ENCODE measurements around the gene RAB17.
"Not testable (repeated sequence)": the region's sequence is repeated elsewhere in the genome, so short reads cannot be mapped to it uniquely, and the experiment has no call there.

RAB17 gene

DNA sequence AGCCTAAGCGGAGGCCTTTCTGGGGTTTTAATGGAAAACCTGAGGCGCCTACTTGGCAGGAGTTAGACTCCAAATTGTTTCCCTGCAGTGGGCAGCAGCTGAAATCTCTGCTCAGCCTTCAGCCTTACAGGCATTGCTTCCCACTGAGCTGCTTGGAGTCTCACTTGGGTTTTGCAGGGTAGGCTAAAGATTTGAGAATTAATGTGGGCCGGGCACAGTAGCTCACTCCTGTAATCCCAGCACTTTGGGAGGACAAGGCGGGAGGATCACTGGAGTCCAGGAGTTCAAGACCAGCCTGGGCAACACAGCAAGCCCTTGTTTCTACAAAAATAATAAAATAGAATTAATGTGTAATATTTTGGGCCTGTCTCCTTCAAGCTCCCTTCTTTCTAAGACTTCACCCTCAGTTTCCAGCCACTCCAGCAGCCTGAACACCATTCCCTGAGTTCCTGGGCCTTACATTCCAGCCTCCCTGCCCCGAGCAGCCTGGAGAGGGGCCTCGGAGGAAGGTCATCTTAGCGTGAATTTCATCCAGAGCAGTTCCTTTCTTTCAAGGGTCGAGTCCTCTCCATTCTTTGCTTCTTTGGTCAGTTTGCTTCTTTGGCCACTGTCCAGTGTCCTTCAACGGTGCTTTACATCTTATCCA lies 9.1 kb upstream of the RAB17 start:
- no peak for DNase-seq (ENCODE audit: low read depth in 2 of 2)

DNA sequence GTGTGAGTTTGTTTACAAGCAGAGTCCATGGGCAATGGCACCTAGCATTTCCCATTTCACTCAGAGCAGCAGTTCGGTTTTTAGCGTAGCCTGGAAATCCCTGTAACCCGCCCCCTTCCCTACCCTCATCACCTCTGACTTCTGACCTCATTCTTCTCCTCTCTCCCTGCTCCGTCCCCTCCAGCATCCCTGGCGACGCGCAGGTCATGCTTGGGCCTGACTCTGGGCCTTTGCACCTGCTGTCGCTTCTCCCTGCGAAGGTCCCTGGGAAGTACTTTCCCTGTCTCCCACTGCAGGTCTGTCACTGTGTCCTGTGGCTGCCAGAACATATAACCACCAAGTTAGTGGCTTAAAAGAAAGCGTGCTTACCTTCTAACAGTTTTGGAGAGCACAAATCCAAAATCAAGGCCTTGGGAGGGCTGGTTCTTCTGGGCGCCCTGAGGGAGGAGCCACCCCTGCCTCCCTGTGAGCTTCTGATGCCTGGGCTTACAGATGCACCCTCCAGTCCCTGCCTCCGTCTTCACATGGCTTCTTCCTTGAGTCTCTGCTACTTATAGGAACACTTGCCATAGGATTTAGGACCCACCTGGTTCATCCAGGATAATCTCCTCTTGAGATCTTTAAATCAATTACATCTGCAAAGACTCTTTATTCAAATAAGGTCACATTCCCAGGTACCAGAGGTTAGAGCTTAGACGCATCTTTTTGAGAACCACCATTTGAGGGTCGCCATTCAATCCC lies 8.1 kb upstream of the RAB17 start:
- DNase-seq (ENCODE audit: low read depth in 2 of 2): no peak

DNA sequence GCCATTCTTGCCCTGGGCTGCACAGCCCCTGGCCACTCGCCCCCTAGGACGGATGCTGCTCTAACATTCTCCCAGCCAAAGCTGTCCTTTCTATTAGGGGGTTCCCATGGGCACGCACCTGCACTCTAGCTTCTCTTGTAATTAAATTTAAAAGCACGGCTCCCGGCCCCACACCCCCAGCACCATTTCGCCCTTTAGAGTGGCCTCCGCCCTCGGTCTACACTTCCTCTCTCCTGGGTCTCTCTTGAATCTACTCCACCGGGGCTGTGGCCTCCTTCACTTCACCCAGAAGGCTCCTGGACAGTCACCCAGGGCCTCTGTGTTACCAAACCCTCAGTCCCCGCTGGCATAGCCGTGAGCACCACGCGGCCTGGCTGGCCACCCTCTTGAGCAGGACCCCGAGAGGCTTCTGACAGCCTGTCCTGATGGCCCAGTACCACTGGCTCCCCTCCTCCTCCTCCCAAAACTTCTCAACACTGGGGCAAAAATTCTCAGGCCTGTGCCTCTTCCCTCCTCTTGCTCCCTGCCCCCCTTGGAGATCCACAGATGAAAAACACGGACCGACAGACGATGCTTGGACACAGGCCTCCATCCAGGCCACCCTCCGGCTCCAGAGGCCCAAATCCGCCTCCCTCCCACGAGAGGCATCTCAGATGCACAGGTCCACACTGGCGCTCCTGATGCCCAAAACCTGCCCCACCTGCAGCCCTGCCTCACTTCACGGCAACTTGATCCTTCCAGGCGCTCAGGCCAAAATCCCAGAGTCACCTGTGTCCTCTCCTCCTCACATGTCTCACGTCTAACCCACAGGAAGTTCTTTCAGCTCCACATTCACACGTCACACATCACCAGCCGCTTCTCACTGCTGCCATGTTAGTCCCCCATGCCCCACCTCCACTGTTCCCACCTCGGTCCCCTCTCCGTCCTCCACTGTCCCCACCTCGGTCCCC lies 6.9 kb upstream of the RAB17 start:
- no peak for DNase-seq (ENCODE audit: low read depth in 2 of 2)

DNA sequence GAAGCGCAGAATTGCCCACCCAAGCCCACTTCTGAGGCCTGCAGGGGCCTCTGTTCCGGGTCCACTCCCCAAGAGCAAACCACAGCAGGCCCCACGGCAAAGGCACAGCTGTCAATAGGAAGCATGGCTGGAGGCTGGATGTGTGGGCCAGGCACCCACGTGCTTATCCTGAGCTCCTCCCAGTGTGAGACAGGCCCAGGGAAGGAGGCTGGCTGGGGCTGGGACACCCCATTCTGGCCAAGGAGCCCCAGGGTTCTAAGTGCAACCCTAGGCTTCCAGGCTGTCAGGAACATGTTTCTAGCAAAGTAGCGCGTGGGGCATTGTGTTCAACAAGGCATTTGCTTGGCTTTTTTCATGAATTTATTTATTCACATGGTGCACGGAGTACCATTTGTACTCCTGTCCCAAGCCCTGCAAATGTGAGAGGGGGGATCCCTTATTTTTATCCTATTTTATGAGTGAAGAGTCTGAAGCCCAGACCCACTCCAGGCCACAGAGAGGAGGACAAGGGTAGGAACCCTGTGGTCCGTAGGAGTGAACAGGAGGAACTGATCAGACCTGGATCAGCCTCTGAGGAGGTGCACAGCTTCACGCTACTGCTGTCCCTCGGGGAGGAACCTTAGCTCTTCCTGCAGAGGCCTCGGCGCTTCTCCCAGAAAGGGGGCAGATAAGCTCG lies 6.1 kb upstream of the RAB17 start:
- no peak for DNase-seq (ENCODE audit: low read depth in 2 of 2)

DNA sequence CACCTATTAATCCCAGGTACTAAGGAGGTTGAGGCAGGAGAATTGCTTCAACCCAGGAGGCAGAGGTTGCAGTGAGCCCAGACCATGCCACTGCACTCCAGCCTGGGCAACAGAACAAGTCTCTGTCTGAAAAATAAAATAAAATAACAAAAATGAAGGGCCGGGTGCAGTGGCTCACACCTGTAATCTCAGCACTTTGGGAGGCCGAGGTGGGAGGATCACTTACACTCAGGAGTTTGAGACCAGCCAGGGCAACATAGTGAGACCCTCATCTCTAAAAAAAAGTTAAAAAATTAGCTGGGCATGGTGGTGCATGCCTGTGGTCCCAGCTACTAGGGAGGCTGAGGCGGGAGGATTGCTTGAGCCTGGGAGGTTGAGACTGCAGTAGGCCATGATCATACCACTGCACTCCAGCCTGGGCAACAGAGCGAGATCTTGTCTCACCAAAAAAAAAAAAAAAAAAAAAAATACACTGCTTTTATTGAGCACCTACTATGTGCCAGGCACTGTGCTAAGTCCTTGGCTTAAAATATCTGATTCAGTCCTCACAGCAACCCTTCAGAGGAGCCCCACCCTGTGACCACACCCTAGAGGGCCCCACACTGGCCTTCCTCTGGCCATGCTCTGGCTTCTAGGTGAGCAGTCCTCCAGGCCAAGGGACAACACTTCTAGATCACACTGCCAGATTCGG lies 5.4 kb upstream of the RAB17 start:
- DNase-seq (ENCODE audit: low read depth in 2 of 2): not testable (repeated sequence)

DNA sequence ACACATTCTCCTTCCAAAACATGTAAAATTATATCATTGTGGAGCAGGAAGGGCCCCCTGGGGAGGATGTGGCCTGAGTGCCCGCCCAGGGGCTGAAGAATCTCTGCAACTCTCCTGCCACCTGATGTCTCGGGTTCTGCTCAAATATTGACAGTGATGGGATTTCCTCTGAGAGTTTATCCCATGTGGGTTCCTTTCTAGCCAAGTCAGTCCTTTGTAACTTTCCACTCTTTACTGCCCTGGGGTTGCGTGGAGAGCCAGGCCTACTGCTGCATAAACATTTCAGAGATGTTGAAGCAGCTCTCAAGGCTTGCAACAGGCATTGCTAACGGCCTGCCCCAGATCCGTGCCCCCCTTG lies 4.0 kb upstream of the RAB17 start:
- DNase-seq (ENCODE audit: low read depth in 2 of 2): no peak

DNA sequence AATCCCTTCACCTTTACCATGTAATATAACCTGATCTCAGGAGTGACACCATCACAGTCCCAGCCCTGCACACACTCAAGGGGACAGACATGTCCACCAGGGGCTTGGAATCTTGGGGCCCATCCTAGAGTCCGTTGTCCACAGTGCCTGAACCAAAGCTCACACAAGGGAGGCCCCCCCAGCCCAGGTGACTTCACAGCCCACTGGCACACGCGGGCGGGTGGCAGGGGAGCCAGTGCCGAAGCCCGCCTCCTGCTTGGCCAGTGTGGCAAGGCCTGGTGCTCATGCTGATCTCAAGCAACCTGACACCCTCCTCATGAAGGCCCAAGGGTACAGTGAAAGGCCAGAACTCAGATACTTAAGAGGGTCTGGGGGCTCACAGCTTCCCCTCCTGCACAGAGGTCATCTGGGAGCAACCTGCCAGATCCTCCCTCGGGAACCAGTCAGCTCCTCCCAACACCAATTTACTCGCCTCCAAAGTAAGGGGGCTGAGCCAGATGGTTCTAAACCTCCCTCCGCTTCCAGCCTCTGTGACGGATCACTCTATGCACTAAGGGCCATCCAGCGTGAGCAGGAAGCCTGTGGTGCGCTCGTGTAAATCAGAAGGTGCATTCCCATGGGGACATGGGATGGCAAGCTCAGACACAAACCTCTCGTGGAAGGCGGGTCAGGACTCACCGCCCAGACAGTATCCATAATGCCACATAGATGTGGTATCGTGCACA lies 3.2 kb upstream of the RAB17 start:
- no peak for DNase-seq (ENCODE audit: low read depth in 2 of 2)

DNA sequence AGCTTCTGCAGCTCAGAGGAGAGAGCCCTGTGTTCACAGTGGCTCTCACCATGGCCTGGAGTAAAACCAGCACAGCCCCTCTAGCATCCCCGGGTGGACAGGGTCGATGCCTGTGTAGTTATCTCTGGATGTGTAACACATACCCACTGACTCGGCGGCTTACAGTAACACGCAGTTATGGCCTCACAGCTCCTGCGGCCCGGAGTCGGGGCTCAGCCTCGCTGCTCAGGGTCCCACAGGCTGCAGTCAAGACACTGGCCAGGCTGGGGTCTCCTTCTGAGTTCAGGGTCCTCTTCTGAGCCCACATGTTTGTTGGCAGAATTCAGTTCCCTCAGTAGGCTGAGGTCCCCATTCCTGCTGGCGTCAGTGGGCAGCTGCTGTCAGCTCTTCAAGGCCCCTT lies 2.5 kb upstream of the RAB17 start:
- no peak for DNase-seq (ENCODE audit: low read depth in 2 of 2)

DNA sequence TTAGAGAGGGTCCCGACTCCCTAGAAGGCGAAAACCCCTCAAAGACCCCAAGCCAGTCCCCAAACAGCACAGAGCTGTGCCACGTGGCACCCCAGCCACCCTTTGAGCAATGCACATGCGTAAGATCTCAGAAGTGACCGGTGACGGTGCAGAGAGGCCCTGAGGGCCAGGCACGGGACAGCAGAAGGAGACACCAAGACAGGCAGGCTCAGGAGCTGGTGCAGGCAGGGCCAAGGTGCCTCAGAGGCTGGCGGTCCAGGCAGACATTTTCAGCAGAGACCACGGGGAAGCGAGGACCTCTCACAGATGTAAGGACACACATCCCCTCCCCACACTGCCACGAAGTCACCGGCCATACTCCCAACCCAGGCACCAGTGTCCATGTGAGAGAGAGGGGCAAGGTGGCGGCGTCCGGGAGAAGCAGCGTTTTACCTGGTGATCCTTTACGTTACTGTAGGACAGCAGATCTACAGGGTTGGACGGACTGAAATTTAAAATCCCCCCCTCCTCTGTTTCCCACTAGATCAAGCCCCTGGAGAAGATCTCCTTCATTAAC lies 2.0 kb upstream of the RAB17 start:
- DNase-seq (ENCODE audit: low read depth in 2 of 2): no peak

DNA sequence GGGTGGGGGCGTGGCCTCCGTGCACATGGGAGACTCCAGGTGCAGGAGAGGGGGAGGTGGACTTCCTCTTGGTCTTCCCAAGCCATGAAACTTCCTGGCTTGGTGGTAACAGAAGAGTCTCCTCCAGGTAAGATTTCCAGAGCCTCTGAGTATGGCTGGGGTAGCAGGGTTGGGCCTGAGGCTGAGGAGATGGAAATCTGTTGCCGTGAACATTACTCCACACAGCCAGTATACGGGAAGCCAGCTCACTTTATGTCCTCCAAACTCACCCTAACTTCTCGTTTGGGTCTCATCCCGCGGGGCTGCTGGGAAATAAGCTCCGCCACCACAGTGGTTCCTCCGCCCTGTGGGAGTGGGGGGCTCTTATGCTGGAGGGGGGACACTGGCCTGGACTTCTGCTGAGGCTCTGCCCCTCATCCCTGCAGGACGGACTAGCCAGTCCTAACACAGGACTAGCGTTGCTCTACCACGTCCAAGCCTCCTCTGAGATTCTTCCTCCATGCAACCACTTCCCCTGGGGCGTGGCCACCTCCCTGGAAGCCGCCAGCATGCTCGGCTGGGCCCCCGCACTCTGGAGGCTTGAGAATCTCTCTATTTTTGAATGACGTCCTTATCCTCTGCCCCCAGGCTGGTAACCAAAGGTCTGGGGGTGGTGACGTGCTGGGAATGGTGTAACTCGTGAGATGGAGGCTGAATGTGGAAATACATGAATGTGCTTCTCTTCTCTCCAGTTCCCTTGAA lies 777 bp upstream of the RAB17 start:
- DNase-seq (ENCODE audit: low read depth in 2 of 2): no peak

DNA sequence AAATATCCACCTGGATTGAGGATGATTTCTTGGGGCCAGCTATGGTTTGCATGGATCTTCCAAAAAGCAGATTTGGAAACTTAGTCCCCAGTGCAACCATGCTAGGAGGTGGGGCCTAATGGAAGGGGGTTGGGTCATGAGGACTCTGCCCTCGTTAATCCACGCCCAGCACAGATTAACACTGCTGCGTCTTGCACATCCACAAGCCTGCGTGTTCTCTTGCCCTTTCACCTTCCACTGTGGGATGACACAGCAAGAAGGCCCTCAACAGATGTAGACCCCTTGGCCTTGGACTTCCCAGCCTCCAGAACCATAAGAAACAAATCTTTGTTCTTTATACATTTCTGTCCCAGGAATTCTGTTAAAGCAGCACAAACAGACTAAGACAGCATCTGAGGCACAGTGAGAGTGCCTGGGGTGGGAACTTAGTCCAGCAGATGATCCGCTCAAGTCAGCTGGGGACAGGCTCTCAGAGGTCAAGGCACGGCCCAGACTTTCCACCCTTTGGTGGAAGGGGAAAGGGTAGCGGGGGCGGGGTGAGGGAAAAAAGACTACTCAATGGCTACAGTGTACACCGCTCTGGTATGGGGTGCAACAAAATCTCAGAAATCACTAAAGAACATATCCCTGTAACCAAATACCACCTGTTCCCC lies 2.4 kb downstream of the RAB17 start:
- no peak for DNase-seq (ENCODE audit: low read depth in 2 of 2)

DNA sequence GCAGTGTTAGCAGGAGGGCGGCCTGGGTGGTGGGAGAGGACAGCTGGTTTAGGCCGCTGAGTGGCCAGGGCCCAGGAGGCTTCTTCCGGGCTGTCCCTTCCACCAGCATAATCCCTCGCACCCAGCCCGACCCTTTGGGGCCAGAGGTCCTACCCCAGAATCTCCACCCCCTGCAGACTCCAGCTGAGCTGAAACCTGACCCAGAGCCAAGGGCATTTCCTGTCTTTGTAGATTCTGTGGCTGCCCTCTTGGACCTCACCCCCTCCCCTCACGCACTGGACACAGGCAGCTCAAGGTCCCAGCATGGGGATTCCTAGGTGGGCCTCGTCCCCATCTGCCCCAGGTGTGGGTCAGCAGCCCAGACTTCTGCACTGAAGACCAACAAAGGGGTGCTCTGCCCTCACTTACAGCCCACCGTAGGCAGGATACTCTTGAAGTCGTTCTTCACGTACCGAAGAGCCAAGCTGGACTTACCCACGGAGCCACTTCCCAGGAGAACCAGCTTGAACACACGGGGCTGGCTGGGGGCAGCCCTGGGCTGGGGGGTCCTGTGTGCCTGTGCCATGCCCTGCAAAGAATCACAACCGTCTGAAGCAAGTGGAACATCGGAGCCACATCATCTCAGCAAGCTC lies 4.8 kb downstream of the RAB17 start:
- no peak for DNase-seq (ENCODE audit: low read depth in 2 of 2)

DNA sequence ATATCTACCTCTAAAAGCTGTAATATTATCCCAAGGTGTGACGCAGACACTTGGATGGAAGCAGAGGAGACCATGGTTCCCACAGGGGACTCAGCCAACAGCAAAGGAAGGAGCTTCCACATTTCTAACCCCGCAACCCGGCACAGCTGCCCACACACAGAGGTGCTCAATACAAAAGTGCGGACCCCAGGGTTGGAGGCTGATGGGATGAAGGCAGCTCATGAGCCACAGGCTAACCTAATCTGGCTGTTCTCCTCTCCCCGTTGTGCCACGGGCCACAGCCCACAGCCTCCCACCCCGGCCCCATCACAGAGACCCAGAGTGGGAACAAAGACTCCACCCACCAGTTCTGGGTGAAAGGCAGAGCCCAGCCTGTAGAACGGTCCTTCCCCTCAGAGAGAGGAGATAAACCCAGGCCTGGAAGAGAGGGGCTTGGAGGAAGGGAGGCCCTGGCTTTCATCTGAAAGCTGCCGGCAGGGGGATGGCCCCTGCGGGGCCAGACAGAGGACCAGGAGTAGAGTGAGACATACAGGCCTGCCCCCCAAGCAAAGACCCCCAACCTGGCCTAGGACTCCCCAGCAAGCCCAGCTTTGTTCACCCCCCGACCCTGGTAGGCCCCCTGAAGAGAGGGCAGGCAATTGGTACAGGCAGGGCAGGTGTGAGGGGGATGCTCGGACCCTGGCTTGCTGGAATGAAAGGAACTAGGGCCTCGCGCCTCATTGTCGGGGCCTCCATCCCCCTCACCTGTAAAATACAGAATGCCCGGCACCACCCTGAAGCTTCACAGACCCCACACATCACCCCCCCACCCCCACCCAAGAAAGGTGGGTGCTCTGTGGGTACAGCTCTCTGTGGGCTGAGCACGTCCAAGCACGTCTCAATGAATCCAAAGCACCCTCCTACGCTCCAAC lies 6.9 kb downstream of the RAB17 start:
- DNase-seq (ENCODE audit: low read depth in 2 of 2): no peak

DNA sequence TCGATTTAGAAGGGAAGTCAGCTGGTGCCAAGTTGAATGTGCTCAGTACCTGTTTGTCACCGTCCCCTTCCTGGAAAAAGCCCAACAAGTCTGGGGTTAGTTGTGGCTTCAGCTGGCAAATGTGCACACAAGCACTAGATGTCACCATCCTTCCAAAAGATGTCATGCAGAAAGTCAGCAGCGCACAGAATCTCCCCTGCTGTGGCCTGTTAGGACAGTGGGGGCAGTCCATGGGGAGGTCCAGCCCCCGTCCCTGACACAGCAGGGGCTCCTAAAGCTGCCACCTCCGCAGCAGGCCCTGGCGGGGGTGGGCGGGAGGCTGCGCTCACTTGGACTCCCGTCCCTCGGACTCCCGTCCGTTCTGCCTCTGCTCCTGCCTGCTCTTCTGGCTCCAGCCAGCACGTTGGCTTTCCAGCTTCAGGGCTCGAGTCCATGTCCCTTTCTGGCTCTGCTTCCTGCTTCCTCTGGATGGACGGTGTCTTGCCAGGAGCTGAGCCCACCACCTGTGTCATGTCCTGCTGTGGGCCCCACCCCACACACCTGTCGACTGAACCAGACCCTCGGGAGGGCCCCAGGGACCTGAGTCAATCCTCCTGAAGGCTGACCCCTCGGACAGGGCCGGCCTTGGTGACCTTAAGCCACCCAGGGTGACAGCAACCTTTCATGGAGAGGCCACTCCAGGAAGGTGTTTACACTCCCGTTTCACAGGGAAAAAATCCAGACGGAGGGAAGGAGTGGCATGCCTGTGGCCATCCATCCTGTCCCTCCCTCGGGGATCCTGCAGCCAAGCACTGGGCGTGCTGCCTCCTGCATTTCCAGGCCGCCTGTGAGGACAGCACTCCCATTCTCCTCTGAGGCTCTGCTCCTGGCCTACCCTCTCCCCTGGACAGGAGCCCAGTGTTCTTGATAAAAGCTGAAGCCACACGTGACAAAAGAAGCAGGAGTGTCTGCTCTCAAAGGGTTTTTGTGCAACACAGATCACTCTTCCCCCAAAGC lies 8.5 kb downstream of the RAB17 start:
- peak; percentile 17 to 22 for DNase-seq (ENCODE audit: low read depth in 2 of 2)

DNA sequence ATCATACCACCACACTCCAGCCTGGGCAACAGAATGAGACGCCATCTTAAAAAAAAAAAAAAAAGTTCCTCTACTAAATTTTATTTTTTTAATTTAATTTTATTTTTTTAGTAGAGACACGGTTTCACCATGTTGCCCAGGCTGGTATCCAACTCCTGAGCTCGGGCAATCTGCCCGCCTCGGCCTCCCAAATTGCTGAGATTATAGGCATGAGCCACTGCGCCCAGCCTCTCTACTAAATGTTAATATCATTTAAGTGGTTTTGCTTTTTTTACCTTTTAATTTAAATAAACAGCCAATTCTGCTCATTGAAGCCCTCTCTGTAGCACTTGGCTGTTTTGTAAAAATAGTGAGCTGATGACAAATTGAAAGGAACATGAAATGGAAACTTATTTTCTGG lies 9.2 kb downstream of the RAB17 start:
- DNase-seq (ENCODE audit: low read depth in 2 of 2): no peak

All from activated CD4-positive, alpha-beta T cell treated with anti-CD3 and anti-CD28 coated beads for 24 hours (primary cell).